Right forelimb (tissue), 1 donor: ENCODE data around the gene PLEKHH1.

ENCODE experiments used
- DNase-seq: peaks from one replicate; pipeline ENCODE4 v3.0.0-alpha.2; 2018

The PLEKHH1 gene

DNA sequence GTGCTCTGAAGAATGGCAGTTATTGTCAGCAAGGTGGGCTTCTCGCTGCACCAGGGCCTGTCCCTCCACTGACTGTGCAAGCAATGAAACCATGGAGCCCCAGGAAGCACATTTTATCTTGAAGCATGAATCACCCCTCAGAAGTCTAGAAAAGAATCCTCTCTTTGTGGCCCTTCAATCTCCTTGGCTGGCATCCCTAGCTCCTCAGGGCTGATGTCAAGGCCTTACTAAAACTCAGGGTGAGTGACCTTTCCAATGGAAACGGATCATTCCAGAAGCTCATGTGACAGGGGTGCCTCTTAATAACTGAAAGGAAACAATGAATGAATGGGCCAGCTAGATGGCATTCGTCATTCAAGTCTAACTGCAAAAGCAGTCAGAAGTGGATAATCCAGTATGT is 22.3 kb upstream of the PLEKHH1 start:
- DNase-seq = no peak

DNA sequence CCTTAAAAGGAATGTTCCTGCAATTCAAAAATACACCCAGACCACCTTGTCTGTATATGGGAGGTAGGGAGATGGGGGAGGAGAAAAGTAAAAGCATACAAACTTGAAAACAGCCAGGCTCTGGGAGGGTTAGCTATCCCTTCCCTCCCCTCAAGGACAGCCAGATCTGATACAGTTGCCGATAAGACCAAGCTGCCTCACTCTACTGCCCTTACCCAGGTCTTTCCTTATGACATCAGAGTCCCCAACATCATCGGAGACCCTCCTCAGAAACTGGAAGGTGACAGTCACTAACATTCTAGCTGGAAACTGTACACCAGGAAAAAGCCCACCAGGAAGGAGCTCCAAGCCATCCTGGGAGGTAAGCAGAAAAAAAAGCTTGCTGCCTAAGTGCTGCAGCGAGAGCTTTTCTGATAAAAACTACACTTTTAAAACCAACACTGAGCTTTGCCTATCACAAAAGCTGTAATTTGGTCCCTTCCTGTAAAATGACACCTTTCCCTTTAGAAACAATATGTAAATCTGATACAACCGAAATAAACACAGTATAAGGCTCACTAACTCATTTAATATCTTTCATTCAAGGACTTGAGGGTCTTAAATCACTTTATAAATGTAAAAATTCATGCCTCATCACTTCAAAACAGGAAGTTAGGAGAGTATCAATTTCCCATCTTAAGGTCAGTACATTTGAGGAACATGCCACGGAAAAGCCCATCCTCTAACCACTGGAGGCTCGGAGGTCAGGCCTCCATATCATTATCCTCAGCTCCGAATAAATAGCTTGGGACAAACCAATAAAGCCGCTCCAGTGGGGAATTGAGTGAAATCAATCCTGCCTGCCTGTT is 20.4 kb upstream of the PLEKHH1 start:
- DNase-seq = no peak

- DNase-seq = no peak
Observed at GRCh38 chr14:67513631-67514108, 19.4 kb upstream of the PLEKHH1 start.

- peak; percentile 55 for DNase-seq
Observed at GRCh38 chr14:67514203-67514607, 18.9 kb upstream of the PLEKHH1 start.

DNA sequence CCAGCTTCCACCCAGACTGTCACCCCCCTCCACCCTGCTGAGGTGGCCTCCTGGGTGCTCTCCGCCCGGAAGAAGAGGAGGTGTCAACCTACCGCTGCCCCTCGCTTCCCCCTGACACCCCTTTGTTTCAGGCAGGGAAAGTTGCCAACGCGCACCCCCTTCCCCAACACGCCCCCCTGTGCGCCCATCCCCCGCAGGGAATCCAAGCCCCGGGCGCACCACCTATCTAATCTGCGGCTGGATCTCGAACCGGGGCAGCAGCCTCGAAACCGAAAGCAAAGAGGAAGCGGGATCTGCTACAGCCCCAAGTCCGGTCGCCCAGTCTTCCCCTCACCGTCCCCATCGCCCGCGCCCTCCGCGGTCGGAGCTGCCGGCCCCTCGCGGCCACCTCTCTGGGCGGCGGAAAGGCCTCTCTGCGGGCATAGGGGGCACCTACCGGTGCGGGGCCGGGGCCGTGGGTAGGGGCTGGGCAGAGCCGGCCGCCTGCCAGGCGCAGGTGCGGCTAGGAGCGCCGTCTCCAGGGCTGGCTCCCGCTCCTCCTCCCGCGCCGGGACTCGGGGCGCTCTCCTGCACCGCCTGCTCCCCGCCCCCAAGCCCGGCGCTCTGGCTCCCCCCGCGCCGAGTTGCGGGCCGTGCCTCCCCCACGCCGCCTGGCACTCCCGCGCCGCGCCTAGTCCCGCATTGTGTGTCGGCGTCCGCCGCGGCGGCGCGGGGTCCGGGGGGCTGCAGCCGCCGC is 18.3 kb upstream of the PLEKHH1 start:
- DNase-seq = peak; percentile 53

- DNase-seq = no peak
Observed at GRCh38 chr14:67515386-67516079, 17.6 kb upstream of the PLEKHH1 start.

DNA sequence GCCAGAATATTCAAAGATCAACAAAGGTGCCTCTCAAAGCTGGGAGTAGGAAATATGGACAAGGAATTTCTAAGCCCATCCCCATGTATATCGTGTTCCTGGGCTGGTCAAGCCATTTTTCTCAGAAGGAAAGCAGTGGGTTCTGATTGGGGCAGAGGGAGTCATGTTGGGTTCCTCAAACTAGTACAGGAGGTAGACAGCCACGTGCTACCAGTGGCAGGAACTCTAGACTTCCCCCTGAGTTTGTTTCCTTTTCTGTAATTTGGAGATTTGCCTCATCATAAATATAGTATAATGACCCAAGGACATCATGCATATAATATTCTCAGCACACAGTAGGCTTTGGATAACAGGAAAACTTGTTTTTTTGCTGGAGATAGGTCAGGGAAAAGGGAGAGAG is 16.4 kb upstream of the PLEKHH1 start:
- no peak for DNase-seq

- no peak for DNase-seq
Observed at GRCh38 chr14:67517083-67517482, 16.0 kb upstream of the PLEKHH1 start.

- no peak for DNase-seq
Observed at GRCh38 chr14:67519406-67519805, 13.7 kb upstream of the PLEKHH1 start.

DNA sequence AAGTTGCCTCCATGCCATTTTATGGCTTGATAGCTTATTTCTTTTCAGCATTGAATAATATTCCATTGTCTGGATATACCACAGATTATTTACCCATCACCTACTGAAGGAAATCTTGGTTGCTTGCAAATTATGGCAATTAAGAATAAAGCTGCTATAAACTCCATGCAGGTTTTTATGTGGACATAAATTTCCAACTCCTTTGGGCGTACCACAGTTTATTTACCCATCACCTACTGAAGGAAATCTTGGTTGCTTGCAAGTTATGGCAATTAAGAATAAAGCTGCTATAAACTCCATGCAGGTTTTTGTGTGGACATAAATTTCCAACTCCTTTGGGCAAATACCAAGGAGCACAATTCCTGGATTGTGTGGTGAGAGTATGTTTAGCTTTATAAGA is 12.6 kb upstream of the PLEKHH1 start:
- DNase-seq = no peak

- DNase-seq = no peak
Observed at GRCh38 chr14:67522270-67522669, 10.8 kb upstream of the PLEKHH1 start.

- DNase-seq = no peak
Observed at GRCh38 chr14:67523764-67524633, 9.1 kb upstream of the PLEKHH1 start.

DNA sequence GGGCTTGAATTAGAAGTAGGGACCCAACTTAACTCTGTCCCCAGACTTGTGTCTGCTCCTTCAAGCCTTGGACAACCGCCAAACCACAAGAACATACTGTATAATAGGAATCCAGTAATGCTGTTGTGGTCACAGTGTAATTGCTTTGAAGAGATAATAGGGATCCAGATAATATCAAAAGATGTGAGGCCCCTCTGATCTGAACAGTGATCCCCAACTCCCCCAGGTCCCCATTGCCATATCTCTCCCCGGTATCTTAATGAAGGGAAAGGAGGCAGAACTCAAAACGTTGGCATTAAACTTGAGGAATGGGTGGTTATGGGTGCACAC is 8.5 kb upstream of the PLEKHH1 start:
- DNase-seq = no peak

GRCh38 chr14:67525389-67525788 is 7.7 kb upstream of the PLEKHH1 start:
- no peak for DNase-seq

DNA sequence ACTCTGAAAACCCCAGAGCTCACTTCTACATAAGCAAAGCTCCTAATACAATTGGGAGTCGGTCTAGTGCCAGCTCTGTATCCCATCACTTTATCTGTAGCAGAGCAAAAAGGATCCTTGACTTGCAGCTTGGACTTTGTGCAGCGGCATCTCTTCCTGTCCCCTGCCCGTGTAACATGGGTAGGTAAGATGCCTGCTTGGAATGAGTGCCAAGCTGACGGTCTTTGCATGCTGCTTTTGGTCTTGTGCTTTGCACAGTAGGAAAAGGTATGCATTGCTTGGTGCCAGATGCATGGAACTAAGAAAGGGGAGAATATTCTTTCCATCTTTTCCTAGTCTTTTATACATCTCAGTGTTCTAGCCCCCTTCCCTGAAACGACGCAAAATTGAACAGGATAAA is 6.9 kb upstream of the PLEKHH1 start:
- DNase-seq = no peak

DNA sequence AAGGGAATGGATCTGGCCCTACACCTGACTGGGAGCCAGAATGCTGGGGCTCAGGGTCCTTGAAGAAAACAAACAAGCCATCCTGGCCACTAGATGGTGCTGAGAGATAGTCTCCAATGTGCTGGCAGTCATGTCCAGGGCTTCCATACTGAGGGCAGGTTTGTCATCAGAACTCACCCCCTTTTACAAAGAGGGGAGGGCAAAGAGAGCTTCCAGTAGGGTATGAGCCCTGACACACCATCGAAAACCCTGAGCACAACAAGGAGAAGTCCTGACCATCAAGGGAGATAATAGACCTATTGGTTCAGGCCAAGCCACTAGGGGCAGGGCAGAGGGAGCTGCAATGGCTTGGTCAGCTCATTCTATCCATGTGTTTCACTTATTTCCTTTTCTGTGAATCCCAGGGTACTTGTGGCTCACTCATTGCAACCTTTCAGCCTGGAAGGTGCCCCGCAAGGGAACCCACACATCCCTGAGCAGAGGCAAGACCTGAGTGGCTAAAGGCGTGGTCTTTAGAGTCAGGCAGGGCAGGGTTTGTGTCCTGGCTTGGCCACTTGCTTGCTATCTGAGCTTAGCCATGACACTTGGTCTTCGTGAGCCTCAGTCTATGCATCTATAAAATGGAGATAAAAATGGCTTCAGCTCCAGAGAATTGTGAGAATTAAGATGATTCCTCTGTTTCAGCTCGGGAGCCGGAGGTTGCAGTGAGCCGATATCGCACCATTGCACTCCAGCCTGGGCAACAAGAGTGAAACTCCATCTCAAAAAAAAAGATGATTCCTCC is 6.2 kb upstream of the PLEKHH1 start:
- DNase-seq = no peak

- no peak for DNase-seq
Observed at GRCh38 chr14:67527756-67528155, 5.3 kb upstream of the PLEKHH1 start.

GRCh38 chr14:67528276-67528675 is 4.8 kb upstream of the PLEKHH1 start:
- DNase-seq = no peak

DNA sequence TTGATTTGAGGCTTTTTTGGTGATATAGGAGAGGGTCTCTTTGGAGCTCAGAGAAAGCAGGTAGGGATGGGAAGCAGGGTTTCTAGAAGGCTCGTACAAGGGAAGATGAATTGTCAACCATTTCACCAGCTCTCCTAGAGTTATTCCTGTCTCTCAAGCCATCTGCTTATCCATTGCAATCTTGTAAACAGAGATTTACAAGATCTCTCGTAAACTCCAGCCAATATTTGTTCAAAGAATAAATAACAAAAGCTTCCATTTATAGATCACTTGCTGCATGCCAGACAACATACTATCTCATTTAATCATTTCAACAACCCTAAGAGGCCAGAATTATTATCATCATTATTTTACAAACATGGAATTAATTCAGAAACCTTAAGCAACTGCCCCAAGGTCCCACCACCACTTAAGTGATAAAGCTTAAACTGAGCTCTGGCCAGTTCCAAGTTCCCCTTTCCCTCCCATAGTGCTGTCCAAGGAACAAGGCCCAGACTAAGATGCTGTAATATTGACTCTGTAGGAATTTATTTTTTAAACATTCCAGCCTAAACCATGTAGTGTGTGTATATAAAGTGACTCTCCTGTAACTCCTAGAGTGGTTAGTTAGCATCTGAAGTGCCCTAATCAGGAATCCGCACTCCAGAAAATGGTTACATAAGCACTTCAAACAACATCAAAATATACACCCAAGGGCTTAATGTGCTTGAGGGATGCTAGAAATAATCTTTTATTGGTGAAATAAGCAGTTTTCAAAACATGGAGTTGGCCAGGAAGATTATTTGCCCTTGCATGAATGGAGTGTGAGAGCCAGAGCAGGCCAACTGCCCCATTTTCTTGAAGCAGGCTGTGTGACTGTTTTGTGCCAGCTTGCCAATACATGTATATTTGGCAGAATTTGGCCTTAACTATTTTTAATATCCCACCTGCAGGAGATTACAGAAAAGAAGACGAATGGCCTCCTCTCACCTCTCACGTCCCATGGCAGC is 2.8 kb upstream of the PLEKHH1 start:
- no peak for DNase-seq

DNA sequence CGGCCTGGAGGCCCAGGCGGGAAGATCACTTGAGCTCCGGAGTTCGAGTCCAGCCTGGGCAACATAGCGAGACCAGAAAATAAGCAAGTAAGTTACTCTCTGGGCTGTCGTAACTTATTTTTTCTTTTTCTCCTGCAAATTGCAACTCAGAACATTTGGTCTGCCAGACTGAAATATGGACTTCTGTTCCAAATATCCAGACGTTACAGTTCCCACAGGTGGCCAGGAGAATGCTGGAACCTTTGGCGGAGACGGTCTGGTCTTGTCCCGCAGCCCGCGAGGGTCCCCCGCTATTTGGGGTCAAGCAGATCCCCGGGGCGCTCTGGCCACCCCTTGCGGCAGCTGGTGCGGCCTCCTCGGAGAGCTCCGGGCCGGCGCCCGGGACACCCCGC is 488 bp upstream of the PLEKHH1 start:
- DNase-seq = no peak

DNA sequence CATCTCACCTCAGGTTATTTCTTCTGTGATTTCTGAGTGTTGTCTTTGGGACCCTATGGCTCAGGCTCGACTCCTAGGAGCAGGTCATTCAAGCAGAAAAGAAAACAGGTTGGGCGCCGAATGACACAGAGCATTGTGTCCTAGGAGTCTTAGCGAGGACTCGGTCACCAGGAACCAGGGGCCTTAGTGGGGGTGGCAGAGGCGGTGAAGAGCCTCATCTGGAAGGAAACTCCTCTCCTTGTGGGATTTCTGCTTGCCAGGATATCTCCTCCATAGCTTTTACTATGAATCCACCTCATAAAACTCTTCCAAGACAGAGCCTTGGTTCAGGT is 630 bp downstream of the PLEKHH1 start:
- no peak for DNase-seq
